A549 (cell line): ENCODE data around the gene CALML5.

Experiments
- BHLHE40 ChIP-seq: IDR thresholded peaks from 2 replicates; pipeline ENCODE4 v1.6.1; 2012; ENCODE audit warnings: low read depth, low read length, inconsistent platforms
- CHD4 ChIP-seq: fragments of 200-600 bp; sonication (generic); IDR thresholded peaks from 2 replicates; pipeline ENCODE4 v1.6.1; 2016; ENCODE audit warnings: antibody characterized with exemption, mild to moderate bottlenecking, borderline replicate concordance
- ESRRA ChIP-seq: fragments of 150-350 bp; IDR thresholded peaks from 2 replicates; pipeline ENCODE4 v1.6.1; 2014; ENCODE audit warnings: mild to moderate bottlenecking, low read length, borderline replicate concordance
- HOXB13 ChIP-seq: fragments of 250-450 bp; sonication (Bioruptor Pico); IDR thresholded peaks from 2 replicates; pipeline ENCODE4 v1.5.0; 2020; ENCODE audit warnings: low read depth, mild to moderate bottlenecking, moderate library complexity
- JUNB ChIP-seq: fragments of >200 bp; sonication (Bioruptor Twin); formaldehyde crosslinking; IDR thresholded peaks from 2 replicates; pipeline ENCODE4 v1.6.1; 2016
- POLR2A ChIP-seq: IDR thresholded peaks from 2 replicates; pipeline ENCODE4 v1.6.1; 2012; ENCODE audit warnings: mild to moderate bottlenecking, low read length
- RFX5 ChIP-seq: fragments of 450-650 bp; IDR thresholded peaks from 2 replicates; pipeline ENCODE4 v1.7.1; 2014; ENCODE audit warnings: antibody characterized with exemption, mild to moderate bottlenecking, moderate library complexity
- SMC3 ChIP-seq: fragments of >200 bp; sonication (Bioruptor Twin); formaldehyde crosslinking; IDR thresholded peaks from 3 replicates; pipeline ENCODE4 v1.6.1; 2018; ENCODE audit warnings: inconsistent platforms
- TF ChIP-seq, protein P1 (sequence below): fragments of >200 bp; sonication (Bioruptor Twin); formaldehyde crosslinking; IDR thresholded peaks from 3 replicates; pipeline ENCODE4 v1.5.1; 2016

DNA sequence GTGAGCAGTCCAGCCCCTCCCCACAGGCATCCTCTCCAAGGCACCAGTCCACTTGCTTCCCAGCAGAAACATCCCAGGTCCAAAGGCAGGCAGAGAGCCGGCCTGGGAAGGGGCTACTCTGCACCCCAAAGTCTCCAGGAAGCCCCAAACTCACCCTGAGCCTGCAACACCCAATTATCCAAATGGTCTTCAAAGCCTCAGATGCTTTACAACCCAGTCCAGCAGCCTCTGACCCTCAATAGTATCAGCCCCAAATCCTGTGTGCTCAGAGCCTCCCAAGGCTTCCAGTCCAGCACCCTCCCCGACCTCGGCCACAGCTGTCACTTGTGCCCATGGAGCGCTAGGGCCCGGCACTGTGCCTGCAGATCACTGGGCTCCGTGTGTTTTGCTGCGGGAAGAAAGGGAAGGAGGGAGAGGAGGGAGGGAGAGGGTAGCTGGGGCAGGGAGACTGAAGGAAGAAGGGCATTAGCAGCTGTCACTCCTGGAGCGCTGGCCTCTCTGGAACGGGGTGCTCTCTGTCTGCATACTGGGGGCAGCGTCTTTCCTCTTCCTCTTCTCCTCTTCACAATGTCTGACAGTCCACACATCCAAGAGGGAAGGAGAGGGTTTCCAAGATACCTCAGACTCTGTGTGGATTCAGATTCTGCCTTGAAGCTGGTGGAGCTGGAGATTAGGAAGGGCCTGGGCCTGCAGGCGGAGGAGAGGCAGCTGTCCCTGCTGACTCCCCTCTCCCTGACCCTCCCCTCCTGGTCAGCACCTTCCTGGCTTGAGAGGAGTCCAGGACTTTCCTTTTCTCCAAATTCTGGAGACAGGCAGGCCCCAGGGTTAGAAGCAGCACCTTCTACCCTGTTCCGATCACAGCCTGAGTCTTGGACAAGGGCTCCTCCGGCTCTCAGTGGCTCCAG is 13.2 kb downstream of the CALML5 start:
- no peak for TF ChIP-seq RFX5
- no peak for TF ChIP-seq BHLHE40
- no peak for TF ChIP-seq ESRRA
- TF ChIP-seq, protein P1, sequence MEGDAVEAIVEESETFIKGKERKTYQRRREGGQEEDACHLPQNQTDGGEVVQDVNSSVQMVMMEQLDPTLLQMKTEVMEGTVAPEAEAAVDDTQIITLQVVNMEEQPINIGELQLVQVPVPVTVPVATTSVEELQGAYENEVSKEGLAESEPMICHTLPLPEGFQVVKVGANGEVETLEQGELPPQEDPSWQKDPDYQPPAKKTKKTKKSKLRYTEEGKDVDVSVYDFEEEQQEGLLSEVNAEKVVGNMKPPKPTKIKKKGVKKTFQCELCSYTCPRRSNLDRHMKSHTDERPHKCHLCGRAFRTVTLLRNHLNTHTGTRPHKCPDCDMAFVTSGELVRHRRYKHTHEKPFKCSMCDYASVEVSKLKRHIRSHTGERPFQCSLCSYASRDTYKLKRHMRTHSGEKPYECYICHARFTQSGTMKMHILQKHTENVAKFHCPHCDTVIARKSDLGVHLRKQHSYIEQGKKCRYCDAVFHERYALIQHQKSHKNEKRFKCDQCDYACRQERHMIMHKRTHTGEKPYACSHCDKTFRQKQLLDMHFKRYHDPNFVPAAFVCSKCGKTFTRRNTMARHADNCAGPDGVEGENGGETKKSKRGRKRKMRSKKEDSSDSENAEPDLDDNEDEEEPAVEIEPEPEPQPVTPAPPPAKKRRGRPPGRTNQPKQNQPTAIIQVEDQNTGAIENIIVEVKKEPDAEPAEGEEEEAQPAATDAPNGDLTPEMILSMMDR, result no peak
- no peak for TF ChIP-seq HOXB13 (CRISPR knock-in tag)
- no peak for TF ChIP-seq SMC3
- no peak for TF ChIP-seq CHD4
- TF ChIP-seq POLR2A, result no peak
- TF ChIP-seq JUNB, result no peak
